WERI-Rb-1 (cell line): ENCODE measurements around the gene TBKBP1.

Experiments
- DNase-seq: peaks from one replicate; pipeline ENCODE4 v3.0.0-alpha.2; 2020
- H3K27ac ChIP-seq: fragments of 250-450 bp; sonication (Bioruptor Pico); 2 replicates; pipeline ENCODE4 v1.5.1; 2020; ENCODE audit warnings: mild to moderate bottlenecking, moderate library complexity
- H3K27me3 ChIP-seq: fragments of 250-450 bp; sonication (Bioruptor Pico); 2 replicates; pipeline ENCODE4 v1.5.1; 2021; ENCODE audit warnings: mild to moderate bottlenecking, low read depth, moderate library complexity; ENCODE audit not compliant: insufficient read depth, severe bottlenecking
- H3K36me3 ChIP-seq: fragments of 250-450 bp; sonication (Bioruptor Pico); 2 replicates; pipeline ENCODE4 v1.5.1; 2020; ENCODE audit warnings: mild to moderate bottlenecking, moderate library complexity
- H3K4me3 ChIP-seq: 2 replicates; pipeline ENCODE4 v1.5.1; 2011; ENCODE audit warnings: low read depth, mild to moderate bottlenecking, control low read depth, low read length
- H3K9me3 ChIP-seq: fragments of 250-450 bp; sonication (Bioruptor Pico); 2 replicates; pipeline ENCODE4 v1.5.1; 2021; ENCODE audit warnings: mild to moderate bottlenecking, moderate library complexity; ENCODE audit not compliant: severe bottlenecking
- CTCF ChIP-seq: IDR thresholded peaks from 2 replicates; pipeline ENCODE4 v1.5.1; 2011; ENCODE audit warnings: low read depth, mild to moderate bottlenecking, control low read depth, inconsistent platforms, low read length

TBKBP1 gene

GRCh38 chr17:47731396-47731795, 37.4 kb downstream of the TBKBP1 start:
- no peak for TF ChIP-seq CTCF
- H3K4me3 ChIP-seq = no peak overlapping the region
- no peak for DNase-seq
- H3K36me3 ChIP-seq = no peaks in the 10 kb centered on the region
- H3K27ac ChIP-seq = no peak overlapping the region
- peaks cover 12% of the 10 kb centered on the region for H3K27me3 ChIP-seq
- H3K9me3 ChIP-seq = no peaks in the 10 kb centered on the region

- Histone ChIP-seq H3K4me3 (peak overlapping the region; percentile 57), H3K27me3 (peaks cover 12% of the 10 kb centered on the region)
- DNase-seq = peak; percentile 8
Observed at GRCh38 chr17:47732399-47733046, 38.6 kb downstream of the TBKBP1 start.

GRCh38 chr17:47733047-47733673, 39.2 kb downstream of the TBKBP1 start, which contains the start of gene TBX21:
TBX21 (plus strand) TSS chr17:47733236; CDS start chr17:47733455, 219 bp downstream.
- Histone ChIP-seq H3K36me3 (no peaks in the 10 kb centered on the region), H3K27ac (no peak within 1 kb of the TSS), H3K9me3 (no peaks in the 10 kb centered on the region), H3K27me3 (peaks cover 12% of the 10 kb centered on the region), H3K4me3 (peak within 1 kb of the TSS; percentile 57)
- peak; percentile 97 for DNase-seq
- TF ChIP-seq CTCF = peak; percentile 40

More at GRCh38 chr17:47732399-47733046, 38.6 kb downstream of the TBKBP1 start:
- H3K9me3 ChIP-seq = no peaks in the 10 kb centered on the region
- TF ChIP-seq CTCF = no peak
- no peaks in the 10 kb centered on the region for H3K36me3 ChIP-seq
- H3K27ac ChIP-seq = no peak overlapping the region

GRCh38 chr17:47733674-47734410, 39.9 kb downstream of the TBKBP1 start:
- Histone ChIP-seq H3K4me3 (peak overlapping the region; percentile 57), H3K27ac (no peak overlapping the region), H3K36me3 (no peaks in the 10 kb centered on the region), H3K9me3 (no peaks in the 10 kb centered on the region), H3K27me3 (peaks cover 12% of the 10 kb centered on the region)
- no peak for DNase-seq
- no peak for TF ChIP-seq CTCF

- Histone ChIP-seq H3K9me3 (no peaks in the 10 kb centered on the region), H3K4me3 (no peak overlapping the region), H3K27me3 (peaks cover 12% of the 10 kb centered on the region), H3K36me3 (no peaks in the 10 kb centered on the region), H3K27ac (no peak overlapping the region)
- DNase-seq = no peak
- no peak for TF ChIP-seq CTCF
Observed at GRCh38 chr17:47735139-47735464, 41.1 kb downstream of the TBKBP1 start.
